COR-L47 (cell line): Measurements from ENCODE around the gene CLASP1.
"Not testable (repeated sequence)": the region's sequence is repeated elsewhere in the genome, so short reads cannot be mapped to it uniquely, and the experiment has no call there.

Experiments used
- DNase-seq: peaks from one replicate; lab custom pipeline; 2025; lab: John Stamatoyannopoulos, UW

Gene CLASP1

DNA sequence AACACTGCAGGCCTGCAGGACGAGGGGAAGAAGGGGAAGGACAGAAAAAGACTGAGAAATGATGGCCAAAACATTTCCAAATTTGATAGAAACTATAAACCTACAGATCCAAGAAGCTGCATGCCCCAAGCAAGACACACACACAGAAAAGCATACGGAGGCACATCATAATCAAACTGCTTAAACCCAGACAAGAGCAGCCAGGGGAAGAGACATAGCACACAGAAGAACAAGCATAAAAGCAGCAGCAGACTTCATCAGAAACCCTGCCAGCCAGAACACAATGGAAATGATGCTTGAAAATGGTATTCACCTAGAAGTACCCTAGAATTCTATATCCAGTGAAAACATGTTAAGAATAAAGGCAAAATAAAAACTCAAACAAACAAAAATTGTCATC, 175.8 kb downstream of the CLASP1 start:
- no peak for DNase-seq

DNA sequence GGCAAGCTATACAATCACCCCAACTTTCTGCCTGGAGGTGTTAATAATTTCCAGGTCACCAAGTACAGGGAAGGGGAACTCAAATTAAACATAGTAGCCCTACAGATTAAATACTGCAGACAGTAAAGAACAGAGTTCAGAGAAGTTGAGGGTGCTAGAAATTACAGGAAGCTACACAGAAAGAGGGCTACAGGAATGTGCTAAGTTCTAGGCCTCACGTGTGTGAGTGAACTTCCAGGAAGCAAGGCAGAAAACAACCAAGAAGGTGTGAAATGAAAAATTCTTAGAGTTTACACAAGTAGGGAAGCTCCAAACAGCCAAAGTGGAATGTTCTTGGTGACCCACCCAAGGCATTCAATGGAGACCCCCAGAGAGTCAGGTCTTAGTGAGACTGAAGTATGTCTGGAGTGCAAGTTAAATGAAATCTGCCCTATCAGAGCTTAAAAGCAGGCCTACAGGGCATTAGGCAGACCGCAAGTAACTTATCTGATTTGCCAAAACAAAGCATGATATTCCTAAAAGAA, 176.7 kb downstream of the CLASP1 start:
- no peak for DNase-seq

DNA sequence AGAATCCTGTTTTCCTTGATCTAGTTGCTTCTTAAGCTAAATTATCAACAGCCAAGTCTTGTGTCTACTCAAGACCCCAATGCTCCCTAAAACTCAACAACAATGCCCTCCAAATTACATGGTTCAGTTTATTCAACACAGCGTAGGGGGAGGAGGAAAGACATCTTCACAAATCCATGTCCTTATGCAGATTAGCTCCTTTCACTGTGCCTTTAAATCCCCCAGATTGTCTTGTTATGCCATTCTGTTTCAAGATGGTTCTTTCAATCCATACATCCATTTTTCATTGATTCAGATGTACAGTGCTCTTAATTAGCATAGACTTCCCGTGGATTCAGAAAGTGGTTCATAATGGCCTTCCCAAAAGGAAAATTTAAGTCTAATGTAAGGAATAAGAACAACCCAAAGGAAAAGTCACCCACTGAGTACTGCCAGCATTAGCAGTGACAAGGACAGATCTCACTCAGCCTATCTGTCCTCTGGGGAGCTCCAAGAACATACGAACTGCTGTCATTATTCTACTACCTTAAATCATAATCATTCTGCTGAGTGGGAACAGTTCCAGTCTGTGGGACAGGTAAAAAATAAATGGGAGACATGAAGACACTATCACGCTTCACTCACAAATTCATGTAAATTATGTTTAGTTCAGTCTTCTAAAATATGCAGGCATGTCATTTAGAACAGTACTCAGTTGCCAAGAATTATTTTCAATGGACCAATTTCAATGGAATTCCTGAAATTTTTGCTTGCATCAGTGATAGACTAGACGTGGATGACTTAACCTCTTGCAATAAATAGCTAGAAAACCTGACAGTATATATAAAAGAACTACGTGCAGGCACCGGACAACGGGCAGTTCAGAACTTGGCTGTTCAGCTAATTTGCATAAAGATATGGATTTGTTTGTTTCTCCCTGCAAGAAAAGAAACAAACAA, 177.5 kb downstream of the CLASP1 start:
- DNase-seq, result no peak

GRCh38 chr2:121470917-121471316, 178.3 kb downstream of the CLASP1 start:
- no peak for DNase-seq

DNA sequence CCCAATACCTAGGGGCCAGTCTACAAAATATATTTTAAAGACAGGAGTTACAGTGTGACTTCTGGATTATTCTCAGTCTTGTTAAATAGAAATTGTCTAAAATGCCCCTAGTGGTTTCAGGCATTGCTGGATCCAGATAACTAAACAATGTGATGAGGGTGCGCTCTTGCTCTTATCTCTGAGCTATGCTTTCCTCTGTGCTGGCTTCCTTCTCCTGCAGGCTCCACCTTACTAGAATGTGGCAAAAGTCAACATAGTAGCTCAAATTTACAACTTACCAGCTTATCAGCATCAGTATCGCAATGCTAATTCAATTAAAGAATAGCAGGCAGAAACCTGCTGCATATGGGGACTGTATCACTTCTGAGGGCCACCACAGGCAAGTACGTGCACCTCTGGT, 179.9 kb downstream of the CLASP1 start:
- DNase-seq, result no peak

GRCh38 chr2:121468936-121469335, 180.3 kb downstream of the CLASP1 start:
- DNase-seq, result no peak

DNA sequence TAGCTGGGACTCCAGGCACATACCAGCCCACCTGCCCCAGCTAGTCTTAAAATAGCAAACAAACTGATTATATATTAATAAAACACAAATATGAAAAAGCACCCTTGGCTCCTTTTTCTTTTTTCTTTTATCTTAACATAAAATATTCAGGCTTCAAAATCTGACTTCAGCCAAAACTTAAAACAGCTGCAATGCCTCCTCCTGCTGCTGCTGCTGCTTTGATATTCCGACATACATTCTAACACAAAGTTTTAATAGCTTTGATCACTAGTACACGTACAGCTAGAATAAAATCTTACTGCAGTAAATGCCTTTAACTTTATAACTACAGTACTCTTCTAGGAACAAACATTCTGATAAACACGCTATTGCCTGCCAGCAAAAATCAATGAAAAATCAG, 190.0 kb downstream of the CLASP1 start:
- no peak for DNase-seq

DNA sequence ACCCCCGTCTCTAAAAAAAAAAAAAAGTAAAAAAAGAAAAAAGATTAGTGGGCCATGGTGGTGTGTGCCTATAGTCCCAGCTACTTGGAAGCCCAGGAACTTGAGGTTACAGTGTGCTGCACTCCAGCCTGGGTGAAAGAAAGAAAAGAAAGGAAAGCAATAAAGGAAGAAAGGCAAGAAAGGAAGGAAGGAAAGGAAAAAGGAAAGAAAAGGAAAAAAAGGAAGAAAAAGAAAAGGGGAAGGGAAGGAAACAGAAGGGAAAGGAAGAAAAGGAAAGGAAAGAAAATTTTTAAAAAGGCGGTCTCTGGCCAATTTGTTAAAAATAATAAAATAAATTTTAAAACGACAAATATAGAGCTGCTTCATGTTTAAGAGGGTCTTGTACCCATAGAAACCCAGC, 192.9 kb downstream of the CLASP1 start:
- DNase-seq, result no peak

DNA sequence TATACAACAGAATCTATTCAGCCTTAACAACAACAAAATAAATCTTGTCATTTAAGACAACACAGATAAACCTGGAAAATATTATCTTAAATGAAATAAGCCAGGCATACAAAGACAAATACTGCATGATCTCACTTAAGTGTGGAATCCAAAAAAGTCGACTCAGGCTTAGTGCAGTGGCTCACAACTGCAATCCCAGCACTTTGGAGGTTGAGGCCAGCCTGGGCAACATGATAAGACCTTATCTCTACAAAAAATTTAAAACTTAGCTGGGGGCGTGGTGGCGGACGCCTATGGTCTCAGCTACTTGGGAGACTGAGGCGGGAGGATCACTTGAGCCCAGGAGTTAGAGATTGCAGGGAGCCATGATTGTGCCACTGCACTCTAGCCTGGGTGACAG, 193.8 kb downstream of the CLASP1 start:
- DNase-seq, result no peak

- DNase-seq, result no peak
Observed at GRCh38 chr2:121454549-121455090, 194.6 kb downstream of the CLASP1 start.

DNA sequence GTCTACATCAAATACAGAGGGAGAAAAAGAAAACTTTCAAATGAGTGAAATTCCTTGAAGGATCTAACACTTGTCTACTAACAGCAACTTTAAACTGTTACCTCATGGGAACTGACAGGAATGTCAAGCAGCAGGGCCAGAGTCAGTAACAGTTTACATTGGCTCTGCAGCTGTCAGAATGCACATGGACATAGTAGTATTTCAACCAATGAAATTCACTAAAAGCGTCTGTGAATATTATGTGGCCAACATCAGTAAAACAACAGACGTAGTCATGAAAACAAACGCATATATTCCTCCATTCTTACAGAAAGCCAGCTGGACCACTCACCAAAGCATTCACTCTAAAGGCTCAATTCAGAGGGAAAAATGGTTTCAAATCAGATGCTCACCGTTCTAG, 197.9 kb downstream of the CLASP1 start:
- no peak for DNase-seq

- no peak for DNase-seq
Observed at GRCh38 chr2:121450301-121450700, 199.0 kb downstream of the CLASP1 start.

GRCh38 chr2:121446647-121447241, 202.5 kb downstream of the CLASP1 start:
- DNase-seq, result no peak

GRCh38 chr2:121442889-121443288, 206.4 kb downstream of the CLASP1 start:
- no peak for DNase-seq

DNA sequence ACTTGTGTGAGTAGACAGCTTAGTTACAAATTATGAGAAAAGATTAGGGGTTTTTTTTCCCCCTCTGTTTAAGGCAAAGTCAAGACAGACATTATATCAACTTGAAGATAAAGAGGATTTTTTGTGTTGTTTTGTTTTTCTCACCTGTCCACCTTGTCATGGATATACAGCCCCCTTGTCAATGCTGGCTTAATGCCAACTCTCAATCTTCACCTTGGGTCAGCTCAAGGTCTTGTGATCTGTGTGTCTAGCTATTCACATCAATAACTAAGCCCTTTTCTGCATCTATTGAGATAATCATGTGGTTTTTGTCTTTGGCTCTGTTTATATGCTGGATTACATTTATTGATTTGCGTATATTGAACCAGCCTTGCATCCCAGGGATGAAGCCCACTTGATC, 211.0 kb downstream of the CLASP1 start:
- not testable (repeated sequence) for DNase-seq

DNA sequence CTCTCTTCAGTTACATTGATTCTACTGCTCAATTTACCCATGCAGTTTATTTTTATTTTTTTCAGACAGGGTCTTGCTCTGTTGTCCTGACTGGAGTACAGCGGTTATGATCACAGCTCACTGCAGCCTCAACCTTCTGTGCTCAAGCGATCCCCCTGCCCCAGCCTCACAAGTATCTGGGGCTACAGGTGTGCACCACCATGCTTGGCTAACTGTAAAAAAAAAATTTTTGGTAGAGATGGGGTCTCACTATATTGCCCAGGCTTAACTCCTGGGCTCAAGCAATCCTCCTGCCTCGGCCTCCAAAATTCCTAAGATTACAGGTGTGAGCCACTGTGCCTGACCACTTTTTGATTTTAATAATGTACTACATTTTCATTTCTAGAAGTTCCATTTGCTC, 212.3 kb downstream of the CLASP1 start:
- DNase-seq, result no peak

- no peak for DNase-seq
Observed at GRCh38 chr2:121435790-121436189, 213.5 kb downstream of the CLASP1 start.

GRCh38 chr2:121431214-121431613, 218.0 kb downstream of the CLASP1 start:
- DNase-seq, result no peak

DNA sequence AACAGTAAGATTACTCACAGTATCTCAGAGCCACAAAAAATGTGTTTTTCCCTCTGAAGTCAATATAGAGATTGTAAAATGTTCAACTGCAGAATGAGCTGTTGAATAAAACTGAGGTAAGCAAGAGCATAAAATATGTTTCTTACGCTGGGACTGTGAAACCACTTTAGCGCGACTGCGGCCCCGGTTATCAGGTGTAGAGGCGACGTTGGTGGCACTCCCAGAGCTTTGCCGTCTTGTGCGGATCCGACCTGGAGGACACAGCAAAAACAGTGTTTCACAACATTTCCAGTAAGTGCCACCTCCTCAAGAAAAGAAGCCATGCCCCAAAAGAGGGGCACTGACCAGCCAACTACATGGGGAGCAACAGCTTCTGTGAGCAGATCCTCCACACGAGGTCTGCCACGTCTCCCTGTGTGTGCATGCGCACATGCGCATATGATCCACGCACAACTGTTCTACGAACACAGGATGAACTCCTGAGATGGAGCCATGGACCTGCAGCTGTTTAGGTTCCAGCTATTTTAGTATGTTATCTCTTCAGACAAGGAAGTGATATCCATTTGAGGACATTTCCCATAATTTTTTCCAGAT, 219.2 kb downstream of the CLASP1 start:
- no peak for DNase-seq

- no peak for DNase-seq
Observed at GRCh38 chr2:121429119-121429903, 220.0 kb downstream of the CLASP1 start.

DNA sequence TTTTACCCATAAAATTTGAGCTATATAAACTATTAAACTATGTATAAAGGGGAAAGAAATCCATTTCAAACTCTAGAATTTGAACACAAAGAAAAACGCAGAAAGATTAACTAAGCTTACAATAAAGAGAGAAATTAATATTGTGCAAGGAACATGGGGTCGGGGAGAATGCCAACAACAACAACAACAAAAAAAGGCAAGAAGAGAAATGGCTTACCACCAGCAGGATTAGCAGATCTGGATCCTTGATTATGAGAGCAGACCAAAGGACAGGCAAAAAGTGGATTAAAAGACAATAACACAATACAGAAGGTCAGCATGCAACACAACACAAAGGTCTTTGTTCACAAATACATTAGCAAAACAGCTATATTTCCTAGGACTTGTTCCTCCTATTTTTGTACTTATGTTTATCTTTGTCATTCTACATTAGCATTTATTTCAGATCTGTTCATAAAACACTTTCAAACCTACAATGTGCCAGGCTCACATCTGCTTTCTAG, 222.0 kb downstream of the CLASP1 start:
- DNase-seq, result no peak

GRCh38 chr2:121420486-121420885, 228.8 kb downstream of the CLASP1 start:
- no peak for DNase-seq
